Smooth muscle cell (in vitro differentiated cells): ENCODE data around the gene PTGR3. TPM values are rescaled to one million over a fixed set of nuclear protein-coding genes. Genes with fewer than 3 reads are reported as not detected.
A peak's percentile ranks its signal among the peaks of the same experiment; 100 is the strongest.

ENCODE experiments used
- DNase-seq: peaks from one replicate; lab custom pipeline; 2025; ENCODE audit not compliant: unreplicated experiment; lab: John Stamatoyannopoulos, UW
- H2AFZ ChIP-seq: fragments of 200-600 bp; sonication (generic); 2 replicates; pipeline ENCODE4 v1.6.0; 2016; ENCODE audit warnings: antibody characterized with exemption, low read depth, mild to moderate bottlenecking
- H3F3A ChIP-seq: fragments of 200-600 bp; sonication (generic); 2 replicates; pipeline ENCODE4 v1.6.0; 2017; ENCODE audit warnings: antibody characterized with exemption, low read depth
- H3K27ac ChIP-seq: fragments of 200-600 bp; sonication (generic); 2 replicates; pipeline ENCODE4 v1.5.1; 2016; ENCODE audit warnings: low read depth, mild to moderate bottlenecking
- H3K27me3 ChIP-seq: fragments of 200-600 bp; sonication (generic); 2 replicates; pipeline ENCODE4 v1.6.1; 2016; ENCODE audit warnings: low read depth, mild to moderate bottlenecking
- H3K36me3 ChIP-seq: fragments of 200-600 bp; sonication (generic); 2 replicates; pipeline ENCODE4 v1.5.1; 2016; ENCODE audit warnings: low read depth
- H3K4me1 ChIP-seq: fragments of 200-600 bp; sonication (generic); 2 replicates; pipeline ENCODE4 v1.5.1; 2016; ENCODE audit warnings: low read depth
- H3K4me2 ChIP-seq: fragments of 200-600 bp; sonication (generic); 2 replicates; pipeline ENCODE4 v1.6.0; 2016; ENCODE audit warnings: mild to moderate bottlenecking
- H3K4me3 ChIP-seq: fragments of 200-600 bp; sonication (generic); 2 replicates; pipeline ENCODE4 v1.5.1; 2016; ENCODE audit warnings: mild to moderate bottlenecking
- H3K79me2 ChIP-seq: fragments of 200-600 bp; sonication (generic); 2 replicates; pipeline ENCODE4 v1.6.0; 2016; ENCODE audit warnings: low read depth, mild to moderate bottlenecking
- H3K9ac ChIP-seq: fragments of 200-600 bp; sonication (generic); 2 replicates; pipeline ENCODE4 v1.6.0; 2016; ENCODE audit warnings: low read depth
- H3K9me3 ChIP-seq: fragments of 200-600 bp; sonication (generic); replicated peaks from 2 replicates; pipeline ENCODE4 v1.5.1; 2016; ENCODE audit warnings: low read depth
- H4K20me1 ChIP-seq: fragments of 200-600 bp; sonication (generic); 2 replicates; pipeline ENCODE4 v1.6.0; 2016; ENCODE audit warnings: low read depth
- WGBS: methylation state at CpG from one replicate; pipeline ENCODE4 v1.1.7; 2016; ENCODE audit warnings: low lambda C conversion rate; 5-methylcytosine and 5-hydroxymethylcytosine counted together
- polyA plus RNA-seq: library from polyadenylated mRNA; unstranded; fragments of >200 nt; fragmentation: Nextera tagmentation; extraction: Ambion mirVana; gene quantifications from 2 replicates; pipeline ENCODE4 v1.2.1, GENCODE V29; 2016
- total RNA-seq: library from RNA; depleted of rRNA; stranded (reverse); fragments of >200 nt; gene quantifications from 2 replicates; pipeline ENCODE4 v1.2.3, GENCODE V29; 2014
- TF ChIP-seq, protein P1 (sequence below): fragments of 200-600 bp; sonication (generic); IDR thresholded peaks from 2 replicates; pipeline ENCODE4 v1.5.1; 2017; ENCODE audit warnings: borderline replicate concordance, mild to moderate bottlenecking, antibody characterized with exemption; ENCODE audit not compliant: insufficient read depth, poor library complexity, severe bottlenecking

The PTGR3 gene
- total and polyA plus RNA-seq, 2 experiments from 2014 or later, result 29.6 to 35.0 TPM

DNA sequence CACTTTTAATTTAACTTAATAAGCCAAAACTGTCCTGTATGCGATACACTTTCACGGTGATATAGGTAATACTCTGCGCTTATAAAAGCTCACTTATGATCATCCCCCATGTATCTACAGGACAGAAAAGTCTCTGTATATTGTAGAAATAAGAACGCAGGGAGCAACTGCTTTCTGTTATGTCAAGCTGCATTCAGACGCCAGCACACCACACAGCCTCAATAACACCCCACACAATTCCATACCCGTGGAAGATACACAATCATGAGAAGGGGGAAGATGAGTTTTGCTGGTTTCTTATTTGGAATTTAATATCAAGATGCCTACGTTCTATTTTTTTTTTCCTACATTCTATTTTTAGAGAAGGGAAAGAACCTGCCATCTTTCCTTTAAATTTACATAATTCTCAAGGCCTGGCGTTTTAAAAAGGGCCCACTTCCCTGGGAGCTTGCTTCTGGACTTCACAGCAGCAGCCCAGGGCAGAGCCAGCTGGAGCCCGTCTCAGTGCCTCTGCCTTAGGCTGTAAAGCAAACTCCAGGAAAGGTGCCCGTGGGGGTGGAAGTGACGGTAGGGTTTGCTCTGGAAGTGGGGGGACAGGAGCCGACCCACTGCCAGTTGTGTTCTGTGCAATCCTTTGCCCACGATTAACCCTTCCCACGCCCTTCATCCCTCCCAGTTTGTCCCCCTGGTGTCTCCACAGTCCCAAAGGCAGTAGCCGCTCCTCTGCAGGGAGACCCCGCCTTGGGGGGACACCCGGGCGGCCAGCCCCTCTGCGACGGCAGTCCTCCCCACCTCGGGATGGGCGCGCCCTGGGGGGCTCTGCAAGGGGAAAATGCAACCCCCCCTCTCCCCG, 5.3 kb downstream of the PTGR3 start:
- H3K27me3 ChIP-seq, result no peaks in the 10 kb centered on the region
- WGBS, result 20% methylated on average over 24 of the region's 24 CpGs
- TF ChIP-seq, protein P1, sequence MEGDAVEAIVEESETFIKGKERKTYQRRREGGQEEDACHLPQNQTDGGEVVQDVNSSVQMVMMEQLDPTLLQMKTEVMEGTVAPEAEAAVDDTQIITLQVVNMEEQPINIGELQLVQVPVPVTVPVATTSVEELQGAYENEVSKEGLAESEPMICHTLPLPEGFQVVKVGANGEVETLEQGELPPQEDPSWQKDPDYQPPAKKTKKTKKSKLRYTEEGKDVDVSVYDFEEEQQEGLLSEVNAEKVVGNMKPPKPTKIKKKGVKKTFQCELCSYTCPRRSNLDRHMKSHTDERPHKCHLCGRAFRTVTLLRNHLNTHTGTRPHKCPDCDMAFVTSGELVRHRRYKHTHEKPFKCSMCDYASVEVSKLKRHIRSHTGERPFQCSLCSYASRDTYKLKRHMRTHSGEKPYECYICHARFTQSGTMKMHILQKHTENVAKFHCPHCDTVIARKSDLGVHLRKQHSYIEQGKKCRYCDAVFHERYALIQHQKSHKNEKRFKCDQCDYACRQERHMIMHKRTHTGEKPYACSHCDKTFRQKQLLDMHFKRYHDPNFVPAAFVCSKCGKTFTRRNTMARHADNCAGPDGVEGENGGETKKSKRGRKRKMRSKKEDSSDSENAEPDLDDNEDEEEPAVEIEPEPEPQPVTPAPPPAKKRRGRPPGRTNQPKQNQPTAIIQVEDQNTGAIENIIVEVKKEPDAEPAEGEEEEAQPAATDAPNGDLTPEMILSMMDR, result no peak
- no peaks in the 10 kb centered on the region for H3K36me3 ChIP-seq
- H3F3A ChIP-seq, result peaks cover 3% of the 10 kb centered on the region
- H3K9me3 ChIP-seq, result no peaks in the 10 kb centered on the region
- peak overlapping the region; percentile 82 for H3K27ac ChIP-seq
- H3K4me1 ChIP-seq, result peaks cover 27% of the 10 kb centered on the region
- peak overlapping the region; percentile 78 for H3K9ac ChIP-seq
- peak overlapping the region; percentile 91 for H3K4me3 ChIP-seq
- H4K20me1 ChIP-seq, result peaks cover 93% of the 10 kb centered on the region
- H3K79me2 ChIP-seq, result peaks cover 100% of the 10 kb centered on the region
- no peak for DNase-seq
- no peak overlapping the region for H2AFZ ChIP-seq
- H3K4me2 ChIP-seq, result peak overlapping the region; percentile 96

DNA sequence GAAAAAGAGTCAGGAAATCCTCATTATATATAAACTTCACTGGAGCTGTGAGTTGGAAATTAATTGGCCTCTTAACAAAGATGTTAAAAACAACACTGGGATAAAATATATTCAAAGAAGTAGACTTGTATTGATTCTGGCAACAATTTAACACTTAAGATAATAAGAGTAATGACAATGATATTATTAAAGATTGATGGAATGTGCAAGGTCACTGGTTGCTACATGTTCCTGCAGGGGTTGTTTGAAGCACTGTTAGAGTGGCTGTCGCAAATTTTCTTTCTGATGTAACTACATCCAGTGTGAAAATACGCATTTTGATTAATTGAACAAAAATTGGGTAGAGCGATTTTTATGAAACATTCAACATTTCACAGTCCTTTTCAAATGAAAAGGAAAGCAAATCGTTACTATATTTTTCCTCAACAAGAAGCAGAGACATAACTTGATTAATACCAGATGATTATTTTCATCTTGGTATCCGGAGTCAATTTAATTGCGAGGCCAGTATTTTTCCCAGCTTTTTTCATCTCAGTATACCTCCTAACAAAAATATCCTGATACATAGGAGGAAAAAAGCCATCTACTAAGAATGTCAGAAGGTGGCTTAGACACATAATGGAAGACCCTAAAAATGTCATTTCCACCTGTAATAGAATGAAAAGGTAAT, 6.1 kb downstream of the PTGR3 start:
- Histone ChIP-seq H3F3A (peaks cover 3% of the 10 kb centered on the region), H3K27me3 (no peaks in the 10 kb centered on the region), H3K9ac (no peak overlapping the region), H3K79me2 (peaks cover 95% of the 10 kb centered on the region), H4K20me1 (peaks cover 96% of the 10 kb centered on the region), H3K9me3 (no peaks in the 10 kb centered on the region), H3K27ac (peak overlapping the region; percentile 82), H3K4me3 (peak overlapping the region; percentile 91), H3K4me2 (peak overlapping the region; percentile 96), H2AFZ (no peak overlapping the region), H3K36me3 (no peaks in the 10 kb centered on the region), H3K4me1 (peaks cover 24% of the 10 kb centered on the region)
- no peak for DNase-seq
- WGBS, result 84% methylated on average over 6 of the region's 6 CpGs
- TF ChIP-seq, protein P1, result no peak

DNA sequence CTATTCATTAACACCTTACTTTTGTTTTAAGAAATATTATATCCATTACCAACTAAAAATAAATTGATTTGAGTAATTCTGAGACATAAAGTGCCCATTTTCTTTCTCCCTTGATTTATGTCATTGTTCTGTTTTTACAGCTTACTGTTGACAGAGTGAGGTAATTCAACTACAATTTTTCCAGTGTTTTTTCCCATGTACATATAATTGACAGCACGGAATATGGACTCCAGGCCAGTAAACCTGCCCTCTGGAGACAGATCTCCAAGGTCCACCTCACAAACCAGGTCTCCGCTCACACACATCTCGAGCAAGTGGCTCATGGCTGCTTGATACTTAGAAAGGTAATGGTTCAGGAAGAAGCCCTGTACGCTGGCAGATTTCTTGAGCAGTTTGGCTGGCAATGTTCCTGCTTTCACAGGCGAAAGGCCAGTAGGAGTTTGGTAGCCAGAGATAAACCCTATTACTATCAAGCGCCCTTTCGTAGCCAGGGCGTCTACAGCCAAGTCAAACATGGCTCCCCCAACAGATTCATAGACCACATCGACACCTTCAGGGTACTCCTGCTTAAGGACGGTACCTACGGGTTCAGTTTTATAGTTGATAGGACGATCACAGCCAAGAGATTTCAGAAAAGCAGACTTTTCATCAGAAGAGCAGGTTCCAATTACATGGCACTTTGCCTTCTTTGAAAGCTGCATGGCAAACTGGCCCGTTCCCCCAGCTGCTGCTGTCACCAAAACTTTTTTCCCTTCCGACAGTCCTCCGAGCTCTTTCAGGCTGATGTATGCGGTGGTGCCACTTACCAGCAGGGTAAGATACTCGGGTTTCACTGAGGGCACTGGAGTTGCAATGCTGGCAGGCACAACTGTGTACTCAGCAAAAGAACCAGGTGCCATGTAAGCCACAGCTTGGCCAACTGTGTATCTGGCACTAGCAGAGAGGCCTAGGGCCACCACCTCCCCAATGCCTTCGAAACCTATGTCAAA, 7.4 kb downstream of the PTGR3 start:
- no peak overlapping the region for H3K4me3 ChIP-seq
- no peak for DNase-seq
- no peaks in the 10 kb centered on the region for H3F3A ChIP-seq
- peaks cover 94% of the 10 kb centered on the region for H4K20me1 ChIP-seq
- H3K9me3 ChIP-seq, result no peaks in the 10 kb centered on the region
- no peaks in the 10 kb centered on the region for H3K27me3 ChIP-seq
- H2AFZ ChIP-seq, result no peak overlapping the region
- TF ChIP-seq, protein P1, result no peak
- peaks cover 13% of the 10 kb centered on the region for H3K4me1 ChIP-seq
- H3K27ac ChIP-seq, result no peak overlapping the region
- peaks cover 83% of the 10 kb centered on the region for H3K79me2 ChIP-seq
- 96% methylated on average over 18 of the region's 18 CpGs for WGBS
- H3K9ac ChIP-seq, result no peak overlapping the region
- H3K4me2 ChIP-seq, result no peak overlapping the region
- no peaks in the 10 kb centered on the region for H3K36me3 ChIP-seq
